ENCODE results near the gene FGF14.

GRCh38 chr13:102195566-102196462 is 206.0 kb downstream of the FGF14 start:
- TF ChIP-seq CTCF (IDR thresholded peaks at IDR 0.05) (no peak), ZFX (IDR thresholded peaks at IDR 0.05; ENCODE audit: borderline replicate concordance) (no peak)

All from 22Rv1 (cell line).